ENCODE measurements around the gene DDX39A. TPM values are rescaled to one million over a fixed set of nuclear protein-coding genes. Genes with fewer than 3 reads are reported as not detected.
"Not testable (repeated sequence)": the region's sequence is repeated elsewhere in the genome, so short reads cannot be mapped to it uniquely, and the experiment has no call there.

DDX39A gene
- total and polyA plus RNA-seq, 12 donors = 26.7 to 262 (median 46.8) TPM

DNA sequence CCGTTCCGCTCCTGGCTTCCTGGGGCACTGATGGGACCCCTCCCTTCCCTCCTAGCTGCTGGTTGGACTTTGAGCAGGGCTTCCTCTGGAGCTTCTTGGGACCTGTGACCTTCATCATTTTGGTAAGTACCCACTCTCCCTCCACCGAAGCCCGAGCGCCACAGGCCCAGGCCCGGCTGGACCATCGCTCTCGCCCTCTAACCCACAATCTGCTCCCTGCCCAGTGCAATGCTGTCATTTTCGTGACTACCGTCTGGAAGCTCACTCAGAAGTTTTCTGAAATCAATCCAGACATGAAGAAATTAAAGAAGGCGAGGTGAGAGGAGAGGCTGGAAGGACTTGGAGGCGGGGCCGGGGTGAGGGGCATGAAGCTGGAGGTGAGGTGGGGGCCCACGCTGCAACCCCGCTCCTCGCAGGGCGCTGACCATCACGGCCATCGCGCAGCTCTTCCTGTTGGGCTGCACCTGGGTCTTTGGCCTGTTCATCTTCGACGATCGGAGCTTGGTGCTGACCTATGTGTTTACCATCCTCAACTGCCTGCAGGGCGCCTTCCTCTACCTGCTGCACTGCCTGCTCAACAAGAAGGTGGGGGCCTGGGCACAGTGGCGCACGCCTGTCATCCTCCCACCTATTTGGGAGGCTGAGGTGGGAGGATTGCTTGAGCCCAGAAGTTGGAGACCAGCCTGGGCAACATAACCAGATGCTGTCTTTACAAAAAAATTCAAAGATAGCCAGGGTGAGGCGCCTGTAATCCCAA is 12.3 kb downstream of the DDX39A start:
- TF ChIP-seq, protein P1, sequence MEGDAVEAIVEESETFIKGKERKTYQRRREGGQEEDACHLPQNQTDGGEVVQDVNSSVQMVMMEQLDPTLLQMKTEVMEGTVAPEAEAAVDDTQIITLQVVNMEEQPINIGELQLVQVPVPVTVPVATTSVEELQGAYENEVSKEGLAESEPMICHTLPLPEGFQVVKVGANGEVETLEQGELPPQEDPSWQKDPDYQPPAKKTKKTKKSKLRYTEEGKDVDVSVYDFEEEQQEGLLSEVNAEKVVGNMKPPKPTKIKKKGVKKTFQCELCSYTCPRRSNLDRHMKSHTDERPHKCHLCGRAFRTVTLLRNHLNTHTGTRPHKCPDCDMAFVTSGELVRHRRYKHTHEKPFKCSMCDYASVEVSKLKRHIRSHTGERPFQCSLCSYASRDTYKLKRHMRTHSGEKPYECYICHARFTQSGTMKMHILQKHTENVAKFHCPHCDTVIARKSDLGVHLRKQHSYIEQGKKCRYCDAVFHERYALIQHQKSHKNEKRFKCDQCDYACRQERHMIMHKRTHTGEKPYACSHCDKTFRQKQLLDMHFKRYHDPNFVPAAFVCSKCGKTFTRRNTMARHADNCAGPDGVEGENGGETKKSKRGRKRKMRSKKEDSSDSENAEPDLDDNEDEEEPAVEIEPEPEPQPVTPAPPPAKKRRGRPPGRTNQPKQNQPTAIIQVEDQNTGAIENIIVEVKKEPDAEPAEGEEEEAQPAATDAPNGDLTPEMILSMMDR (IDR thresholded peaks at IDR 0.05) = no peak
- no peak for TF ChIP-seq POLR2A (IDR thresholded peaks at IDR 0.05)
- Histone ChIP-seq H3K4me3 (no peak overlapping the region), H3K9me3 (replicated peaks in 1 of 3) (no peaks in the 10 kb centered on the region), H3K27me3 (no peaks in the 10 kb centered on the region), H3K36me3 (replicated peaks in 1 of 2) (peaks cover 0 to 71% of the 10 kb centered on the region in 2 donors), H3K27ac (peak overlapping the region in 2 of 5 donors; percentile 45 to 65), H3K4me1 (replicated peaks in 1 of 2) (peaks cover 16 to 36% of the 10 kb centered on the region in 2 donors)
- WGBS, 4 donors = 91 to 93% (median 92%) methylated on average over 27 of the region's 27 CpGs
- DNase-seq = no peak
- intact Hi-C loops (cut with DNase I) = no loop called here

DNA sequence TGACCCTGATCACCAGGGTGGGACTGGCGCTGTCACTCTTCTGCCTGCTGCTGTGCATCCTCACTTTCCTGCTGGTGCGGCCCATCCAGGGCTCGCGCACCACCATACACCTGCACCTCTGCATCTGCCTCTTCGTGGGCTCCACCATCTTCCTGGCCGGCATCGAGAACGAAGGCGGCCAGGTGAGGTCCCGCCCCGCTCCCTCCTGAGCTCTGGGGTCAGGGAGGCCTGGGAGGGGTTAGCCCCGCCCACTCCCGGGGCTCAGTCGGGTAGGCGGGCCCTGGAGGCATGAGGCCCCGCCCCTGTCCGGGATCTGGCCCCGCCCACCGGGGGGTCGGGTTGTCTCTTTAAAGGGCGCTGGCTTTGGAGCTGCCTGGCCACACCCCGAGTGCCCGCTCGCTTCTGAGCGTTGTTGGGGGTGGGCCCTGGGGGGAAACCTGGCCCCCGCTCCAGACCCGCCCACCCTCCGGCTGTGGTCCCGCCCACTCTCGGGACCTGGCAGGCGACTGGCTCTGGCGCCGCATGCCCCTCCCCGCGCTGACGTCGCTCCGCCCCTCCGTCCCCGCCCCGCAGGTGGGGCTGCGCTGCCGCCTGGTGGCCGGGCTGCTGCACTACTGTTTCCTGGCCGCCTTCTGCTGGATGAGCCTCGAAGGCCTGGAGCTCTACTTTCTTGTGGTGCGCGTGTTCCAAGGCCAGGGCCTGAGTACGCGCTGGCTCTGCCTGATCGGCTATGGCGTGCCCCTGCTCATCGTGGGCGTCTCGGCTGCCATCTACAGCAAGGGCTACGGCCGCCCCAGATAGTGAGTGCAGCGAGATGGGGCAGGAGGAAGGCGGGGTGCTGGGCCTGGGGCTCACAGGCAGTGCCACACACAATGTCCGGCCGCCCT is 13.1 kb downstream of the DDX39A start:
- DNase-seq = peak; percentile 91 to 96 (median 92)
- 19 to 70% (median 30%) methylated on average over 5 to 61 of the region's 61 CpGs for WGBS, 4 donors
- H3K4me3 ChIP-seq = peak overlapping the region in 1 of 4 donors; percentile 21
- H3K9me3 ChIP-seq (replicated peaks in 1 of 3) = no peaks in the 10 kb centered on the region
- TF ChIP-seq, protein P1 (IDR thresholded peaks at IDR 0.05) = peak; percentile 72 to 97 (median 94)
- peak in 1 of 2 donors; percentile 12 for TF ChIP-seq POLR2A (IDR thresholded peaks at IDR 0.05)
- H3K36me3 ChIP-seq (replicated peaks in 1 of 2) = peaks cover 0 to 71% of the 10 kb centered on the region in 2 donors
- H3K27me3 ChIP-seq = no peaks in the 10 kb centered on the region
- H3K4me1 ChIP-seq (replicated peaks in 1 of 2) = peaks cover 16 to 36% of the 10 kb centered on the region in 2 donors
- H3K27ac ChIP-seq = peak overlapping the region in 2 of 5 donors; percentile 45 to 65
- intact Hi-C loops (cut with DNase I) = no loop called here

DNA sequence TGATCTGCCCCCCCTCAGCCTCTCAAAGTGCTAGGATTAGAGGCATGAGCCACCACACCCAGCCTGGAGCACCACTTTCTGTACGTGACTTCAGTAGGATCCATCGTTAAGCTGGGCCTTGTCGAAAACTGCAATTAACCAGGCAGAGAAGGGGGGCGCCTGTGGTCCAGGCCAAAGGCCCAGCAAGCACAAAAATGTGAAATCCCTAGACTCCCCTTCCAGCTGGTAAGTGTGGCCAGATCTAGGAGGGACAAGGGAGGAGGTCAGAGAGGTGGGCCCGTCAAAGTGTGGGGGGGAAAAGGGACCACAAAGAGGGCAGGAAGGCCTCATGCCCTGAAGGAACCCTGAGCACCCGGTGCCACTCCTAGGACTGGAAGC is 13.8 kb downstream of the DDX39A start:
- WGBS, 4 donors = 79 to 91% (median 85%) methylated on average over 3 to 6 of the region's 6 CpGs
- peaks cover 16 to 36% of the 10 kb centered on the region in 2 donors for H3K4me1 ChIP-seq (replicated peaks in 1 of 2)
- H3K27me3 ChIP-seq = no peaks in the 10 kb centered on the region
- no peak for TF ChIP-seq POLR2A (IDR thresholded peaks at IDR 0.05)
- TF ChIP-seq, protein P1 (IDR thresholded peaks at IDR 0.05) = no peak
- H3K27ac ChIP-seq = peak overlapping the region in 1 of 5 donors; percentile 65
- no peaks in the 10 kb centered on the region for H3K9me3 ChIP-seq (replicated peaks in 1 of 3)
- H3K4me3 ChIP-seq = no peak overlapping the region
- peaks cover 0 to 68% of the 10 kb centered on the region in 2 donors for H3K36me3 ChIP-seq (replicated peaks in 1 of 2)
- DNase-seq = no peak
- intact Hi-C loops (cut with DNase I) = no loop called here

DNA sequence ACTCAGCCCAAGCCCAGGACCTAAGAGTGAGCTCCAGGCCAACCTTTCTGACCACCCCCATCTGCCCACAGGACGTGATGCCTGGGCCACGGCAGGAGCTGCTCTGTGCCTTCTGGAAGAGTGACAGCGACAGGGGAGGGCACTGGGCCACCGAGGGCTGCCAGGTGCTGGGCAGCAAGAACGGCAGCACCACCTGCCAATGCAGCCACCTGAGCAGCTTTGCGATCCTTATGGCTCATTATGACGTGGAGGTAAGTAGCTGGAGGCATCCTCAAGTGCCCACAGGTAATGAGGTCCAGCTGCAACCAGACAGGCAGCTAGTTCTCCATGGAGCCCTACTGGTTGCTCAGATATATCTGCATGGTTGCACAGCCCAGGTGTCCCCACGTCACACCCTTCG is 14.8 kb downstream of the DDX39A start:
- no peak for DNase-seq
- TF ChIP-seq POLR2A (IDR thresholded peaks at IDR 0.05) = no peak
- TF ChIP-seq, protein P1 (IDR thresholded peaks at IDR 0.05) = no peak
- H3K4me1 ChIP-seq (replicated peaks in 1 of 2) = peaks cover 15 to 30% of the 10 kb centered on the region in 2 donors
- H3K27me3 ChIP-seq = no peaks in the 10 kb centered on the region
- intact Hi-C loops (cut with DNase I) = no loop called here
- H3K27ac ChIP-seq = no peak overlapping the region
- no peaks in the 10 kb centered on the region for H3K9me3 ChIP-seq (replicated peaks in 1 of 3)
- no peak overlapping the region for H3K4me3 ChIP-seq
- H3K36me3 ChIP-seq (replicated peaks in 1 of 2) = peaks cover 0 to 60% of the 10 kb centered on the region in 2 donors
- 89 to 94% (median 91%) methylated on average over 4 to 9 of the region's 9 CpGs for WGBS, 4 donors

DNA sequence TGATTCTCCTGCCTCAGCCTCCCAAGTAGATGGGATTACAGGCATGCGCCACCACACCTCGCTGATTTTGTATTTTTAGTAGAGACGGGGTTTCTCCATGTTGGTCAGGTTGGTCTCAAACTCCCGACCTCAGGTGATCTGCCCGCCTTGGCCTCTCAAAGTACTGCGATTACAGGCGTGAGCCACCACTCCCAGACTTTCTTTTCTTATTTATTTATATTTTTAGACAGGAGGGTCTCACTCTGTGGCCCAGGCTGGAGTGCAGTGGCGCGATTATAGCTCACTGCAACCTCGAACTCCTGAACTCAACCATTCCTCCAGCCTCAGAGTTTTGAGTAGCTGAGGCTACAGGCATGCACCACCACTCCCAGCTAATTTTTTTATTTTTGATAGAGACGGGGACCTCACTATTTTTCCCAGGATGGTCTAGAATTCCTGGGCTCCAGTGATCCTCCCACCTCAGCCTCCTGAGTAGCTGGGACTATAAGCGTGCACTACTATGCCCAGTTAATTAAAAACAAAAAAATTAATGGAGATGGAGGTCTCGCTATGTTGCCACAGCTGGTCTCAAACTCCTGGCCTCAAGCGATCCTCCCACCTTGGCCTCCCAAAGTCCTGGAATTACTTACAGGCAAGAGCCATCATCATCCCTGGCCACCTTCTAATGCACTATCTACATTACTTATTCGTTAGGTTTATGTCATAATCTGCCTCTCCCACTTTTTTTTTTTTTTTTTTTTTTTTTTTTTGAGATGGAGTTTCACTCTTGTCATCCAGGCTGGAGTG is 15.8 kb downstream of the DDX39A start:
- DNase-seq; H3K27me3 ChIP-seq; H3K9me3 ChIP-seq (replicated peaks in 1 of 3); H3K4me3 ChIP-seq; H3K27ac ChIP-seq; intact Hi-C loops (cut with DNase I): not testable (repeated sequence)
- 95 to 97% (median 96%) methylated on average over 15 of the region's 15 CpGs for WGBS, 4 donors
- Histone ChIP-seq H3K4me1 (replicated peaks in 1 of 2) (peaks cover 6 to 20% of the 10 kb centered on the region in 2 donors), H3K36me3 (replicated peaks in 1 of 2) (peaks cover 0 to 51% of the 10 kb centered on the region in 2 donors)

Measured in adrenal gland (tissue), 12 donors.